PFSK-1 (cell line): ENCODE data around the gene ELAC1.

ENCODE experiments used
- FOXP2 ChIP-seq: optimal IDR thresholded peaks from 2 replicates; pipeline ENCODE3; 2011; ENCODE audit warnings: borderline replicate concordance, control low read depth, inconsistent platforms; ENCODE audit not compliant: insufficient read depth; ENCODE audit errors: extremely low read length, extremely low read depth
- POLR2AphosphoS5 ChIP-seq: IDR thresholded peaks from 2 replicates; pipeline ENCODE4 v1.6.1; 2012; ENCODE audit warnings: low read depth, mild to moderate bottlenecking, control low read depth, low read length, moderate library complexity
- SIN3A ChIP-seq: IDR thresholded peaks from 2 replicates; pipeline ENCODE4 v1.6.1; 2012; ENCODE audit warnings: mild to moderate bottlenecking, low read length, moderate library complexity, borderline replicate concordance; ENCODE audit not compliant: insufficient read depth
- TAF1 ChIP-seq: IDR thresholded peaks from 2 replicates; pipeline ENCODE4 v1.6.1; 2012; ENCODE audit warnings: low read length, control low read depth, borderline replicate concordance; ENCODE audit not compliant: insufficient read depth
- TF ChIP-seq, protein P1 (sequence below), 2 experiments: IDR thresholded peaks; 2 replicates each; pipeline versions ENCODE4 v1.6.1 to v1.8.0; 2011 to 2012; ENCODE audit warnings: low read depth in 2 of 2, low read length in 2 of 2, control low read depth in 1 of 2, inconsistent platforms in 1 of 2, mild to moderate bottlenecking in 1 of 2, moderate library complexity in 1 of 2; ENCODE audit not compliant: insufficient read depth in 1 of 2

- TF ChIP-seq POLR2AphosphoS5 (no peak), TAF1 (no peak), SIN3A (no peak), FOXP2 (no peak)
- TF ChIP-seq, protein P1, sequence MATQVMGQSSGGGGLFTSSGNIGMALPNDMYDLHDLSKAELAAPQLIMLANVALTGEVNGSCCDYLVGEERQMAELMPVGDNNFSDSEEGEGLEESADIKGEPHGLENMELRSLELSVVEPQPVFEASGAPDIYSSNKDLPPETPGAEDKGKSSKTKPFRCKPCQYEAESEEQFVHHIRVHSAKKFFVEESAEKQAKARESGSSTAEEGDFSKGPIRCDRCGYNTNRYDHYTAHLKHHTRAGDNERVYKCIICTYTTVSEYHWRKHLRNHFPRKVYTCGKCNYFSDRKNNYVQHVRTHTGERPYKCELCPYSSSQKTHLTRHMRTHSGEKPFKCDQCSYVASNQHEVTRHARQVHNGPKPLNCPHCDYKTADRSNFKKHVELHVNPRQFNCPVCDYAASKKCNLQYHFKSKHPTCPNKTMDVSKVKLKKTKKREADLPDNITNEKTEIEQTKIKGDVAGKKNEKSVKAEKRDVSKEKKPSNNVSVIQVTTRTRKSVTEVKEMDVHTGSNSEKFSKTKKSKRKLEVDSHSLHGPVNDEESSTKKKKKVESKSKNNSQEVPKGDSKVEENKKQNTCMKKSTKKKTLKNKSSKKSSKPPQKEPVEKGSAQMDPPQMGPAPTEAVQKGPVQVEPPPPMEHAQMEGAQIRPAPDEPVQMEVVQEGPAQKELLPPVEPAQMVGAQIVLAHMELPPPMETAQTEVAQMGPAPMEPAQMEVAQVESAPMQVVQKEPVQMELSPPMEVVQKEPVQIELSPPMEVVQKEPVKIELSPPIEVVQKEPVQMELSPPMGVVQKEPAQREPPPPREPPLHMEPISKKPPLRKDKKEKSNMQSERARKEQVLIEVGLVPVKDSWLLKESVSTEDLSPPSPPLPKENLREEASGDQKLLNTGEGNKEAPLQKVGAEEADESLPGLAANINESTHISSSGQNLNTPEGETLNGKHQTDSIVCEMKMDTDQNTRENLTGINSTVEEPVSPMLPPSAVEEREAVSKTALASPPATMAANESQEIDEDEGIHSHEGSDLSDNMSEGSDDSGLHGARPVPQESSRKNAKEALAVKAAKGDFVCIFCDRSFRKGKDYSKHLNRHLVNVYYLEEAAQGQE (IDR thresholded peaks at IDR 0.05; ENCODE audit: insufficient read depth in 1 of 2, low read depth in 2 of 2, low read length in 2 of 2), result no peak
These were observed 13.5 kb downstream of the ELAC1 start for GRCh38 chr18:50981381-50981780.
